ENCODE data around the gene TSHZ2. TPM values are rescaled to one million over a fixed set of nuclear protein-coding genes. Genes with fewer than 3 reads are reported as not detected.

Gene TSHZ2
- total and polyA plus RNA-seq, 9 of the 15 experiments (the other 6 are each of a cell fraction or from before 2014, with no cell fraction given): 0.03 to 0.20 (median 0.05) TPM; not detected in 4

- TF ChIP-seq CREB5 (CRISPR knock-in tag; IDR thresholded peaks at IDR 0.05): no peak
- TF ChIP-seq, protein P1, sequence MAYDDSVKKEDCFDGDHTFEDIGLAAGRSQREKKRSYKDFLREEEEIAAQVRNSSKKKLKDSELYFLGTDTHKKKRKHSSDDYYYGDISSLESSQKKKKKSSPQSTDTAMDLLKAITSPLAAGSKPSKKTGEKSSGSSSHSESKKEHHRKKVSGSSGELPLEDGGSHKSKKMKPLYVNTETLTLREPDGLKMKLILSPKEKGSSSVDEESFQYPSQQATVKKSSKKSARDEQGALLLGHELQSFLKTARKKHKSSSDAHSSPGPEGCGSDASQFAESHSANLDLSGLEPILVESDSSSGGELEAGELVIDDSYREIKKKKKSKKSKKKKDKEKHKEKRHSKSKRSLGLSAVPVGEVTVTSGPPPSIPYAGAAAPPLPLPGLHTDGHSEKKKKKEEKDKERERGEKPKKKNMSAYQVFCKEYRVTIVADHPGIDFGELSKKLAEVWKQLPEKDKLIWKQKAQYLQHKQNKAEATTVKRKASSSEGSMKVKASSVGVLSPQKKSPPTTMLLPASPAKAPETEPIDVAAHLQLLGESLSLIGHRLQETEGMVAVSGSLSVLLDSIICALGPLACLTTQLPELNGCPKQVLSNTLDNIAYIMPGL (CRISPR knock-in tag; IDR thresholded peaks at IDR 0.05): no peak
Measured at GRCh38 chr20:53406580-53406979, 434.4 kb downstream of the TSHZ2 start (continued).

DNA sequence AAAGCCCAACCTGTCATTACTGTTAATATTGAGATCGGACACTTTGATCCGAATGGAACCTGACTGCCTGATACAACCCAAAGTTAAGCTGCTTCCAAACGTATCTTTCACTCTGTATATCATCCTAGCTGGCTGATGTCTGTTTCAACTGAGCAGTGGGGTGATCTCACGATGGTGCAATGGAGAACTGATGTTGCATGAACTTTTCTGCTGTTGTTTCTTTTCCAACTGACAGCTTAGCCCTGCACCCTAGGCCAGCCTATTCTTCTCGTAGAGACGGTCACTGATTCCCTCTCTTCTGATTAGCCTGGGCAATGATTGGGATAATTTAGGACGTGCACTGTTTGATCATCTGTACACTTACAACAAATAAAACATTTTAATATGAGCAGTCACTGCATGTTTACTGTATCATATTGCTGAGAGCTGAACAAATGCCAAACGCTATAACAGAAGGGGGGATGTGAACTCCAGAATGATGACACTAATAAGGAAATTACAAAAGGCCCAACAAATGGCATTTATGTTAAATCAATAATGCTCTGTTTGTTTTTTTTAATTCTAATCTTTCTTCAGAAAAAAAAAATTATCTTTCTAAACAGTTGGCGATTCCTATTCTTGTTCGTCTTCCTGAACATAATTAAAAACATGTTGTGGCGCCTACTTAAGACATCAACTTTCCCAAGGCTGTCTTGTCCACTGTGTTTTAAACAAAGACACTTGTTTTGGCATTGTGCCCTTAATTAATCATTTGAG, 436.7 kb downstream of the TSHZ2 start:
- TF ChIP-seq CEBPG (CRISPR knock-in tag; IDR thresholded peaks at IDR 0.05) (peak; percentile 69), CEBPG (tag; conservative IDR thresholded peaks at IDR 0.05 in 1 of 2, IDR thresholded peaks at IDR 0.05 in 1 of 2) (peak; percentile 82 to 87), CEBPB (tag; IDR thresholded peaks at IDR 0.05) (peak; percentile 44), HSF4 (CRISPR knock-in tag; IDR thresholded peaks at IDR 0.05; ENCODE audit: borderline replicate concordance) (no peak)
- TF ChIP-seq, protein P2, sequence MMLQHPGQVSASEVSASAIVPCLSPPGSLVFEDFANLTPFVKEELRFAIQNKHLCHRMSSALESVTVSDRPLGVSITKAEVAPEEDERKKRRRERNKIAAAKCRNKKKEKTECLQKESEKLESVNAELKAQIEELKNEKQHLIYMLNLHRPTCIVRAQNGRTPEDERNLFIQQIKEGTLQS (IDR thresholded peaks at IDR 0.05): peak; percentile 50; the same call in 1 of the 2 replicates
- TF ChIP-seq, protein P2 (CRISPR knock-in tag; conservative IDR thresholded peaks at IDR 0.05): no peak
- CTCF ChIA-PET (ENCODE audit: low intra/inter-chr PET ratio): no interaction called here

More for the DNA sequence above, 436.7 kb downstream of the TSHZ2 start:
- Histone ChIP-seq H3K4me1 (replicated peaks in 1 of 2; ENCODE audit: control insufficient read depth in 2 of 2, insufficient read depth in 2 of 2, low read length in 2 of 2) (no peaks in the 10 kb centered on the region; a peak in 1 of 5 replicates), H3K79me2 (ENCODE audit: control insufficient read depth, insufficient read depth, low read length) (no peaks in the 10 kb centered on the region), H3K4me3 (no peak overlapping the region), H3K27me3 (ENCODE audit: control insufficient read depth in 2 of 2, insufficient read depth in 2 of 2, low read length in 2 of 2) (no peaks in the 10 kb centered on the region; a peak in 2 of 5 replicates), H2AFZ (ENCODE audit: low read depth, low read length) (no peak overlapping the region), H3K4me2 (ENCODE audit: insufficient read depth, low read length) (peak overlapping the region; percentile 35), H3K36me3 (ENCODE audit: control insufficient read depth, insufficient read depth, low read length) (no peaks in the 10 kb centered on the region), H3K9ac (ENCODE audit: insufficient read depth in 1 of 2, low read depth in 2 of 2, low read length in 2 of 2) (no peak overlapping the region), H3K27ac (ENCODE audit: extremely low read depth, low read depth, low read length) (no peak overlapping the region), H3K9me1 (ENCODE audit: control insufficient read depth, insufficient read depth, low read length) (no peaks in the 10 kb centered on the region), H3K9me3 (replicated peaks; ENCODE audit: control insufficient read depth, insufficient read depth, low read depth, low read length) (no peaks in the 10 kb centered on the region), H4K20me1 (replicated peaks; ENCODE audit: control insufficient read depth, insufficient read depth, low read length) (0 out of 2 replicates have a peak, but pooled peaks cover 3% of the 10 kb centered on the region)
- intact Hi-C loops (cut with micrococcal nuclease): no loop called here
- POLR2A ChIA-PET: no interaction called here
- in situ Hi-C loops (cut with MboI): no loop called here
- WGBS (ENCODE audit: insufficient coverage, low coverage, missing lambda C conversion rate): 19% methylated on average over 11 of the region's 11 CpGs
- no TSS peak for BruUV-seq (replicated peaks)
- ATAC-seq (peak; percentile 46; the same call in 2 of the 3 replicates), FAIRE-seq (no peak), DNase-seq (ENCODE audit: extremely low read depth in 1 of 4, low spot score in 3 of 4) (no peak)
